T-helper 9 cell (primary cell): ENCODE data around the gene AKAP8L.
A peak's percentile ranks its signal among the peaks of the same experiment; 100 is the strongest.
"Not testable (repeated sequence)": the region's sequence is repeated elsewhere in the genome, so short reads cannot be mapped to it uniquely, and the experiment has no call there.

ENCODE experiments used
- DNase-seq: peaks from one replicate; pipeline ENCODE4 v3.0.0-alpha.2; 2020

Gene AKAP8L

GRCh38 chr19:15337202-15337601, 81.6 kb downstream of the AKAP8L start:
- DNase-seq: no peak

GRCh38 chr19:15335992-15336391, 82.8 kb downstream of the AKAP8L start:
- not testable (repeated sequence) for DNase-seq

GRCh38 chr19:15332311-15332996, 86.3 kb downstream of the AKAP8L start, which contains the start of gene BRD4:
Gene BRD4, minus strand, starts transcription at chr19:15332539. Its CDS starts 59,440 bp downstream, at chr19:15273099.
- DNase-seq: peak; percentile 70

DNA sequence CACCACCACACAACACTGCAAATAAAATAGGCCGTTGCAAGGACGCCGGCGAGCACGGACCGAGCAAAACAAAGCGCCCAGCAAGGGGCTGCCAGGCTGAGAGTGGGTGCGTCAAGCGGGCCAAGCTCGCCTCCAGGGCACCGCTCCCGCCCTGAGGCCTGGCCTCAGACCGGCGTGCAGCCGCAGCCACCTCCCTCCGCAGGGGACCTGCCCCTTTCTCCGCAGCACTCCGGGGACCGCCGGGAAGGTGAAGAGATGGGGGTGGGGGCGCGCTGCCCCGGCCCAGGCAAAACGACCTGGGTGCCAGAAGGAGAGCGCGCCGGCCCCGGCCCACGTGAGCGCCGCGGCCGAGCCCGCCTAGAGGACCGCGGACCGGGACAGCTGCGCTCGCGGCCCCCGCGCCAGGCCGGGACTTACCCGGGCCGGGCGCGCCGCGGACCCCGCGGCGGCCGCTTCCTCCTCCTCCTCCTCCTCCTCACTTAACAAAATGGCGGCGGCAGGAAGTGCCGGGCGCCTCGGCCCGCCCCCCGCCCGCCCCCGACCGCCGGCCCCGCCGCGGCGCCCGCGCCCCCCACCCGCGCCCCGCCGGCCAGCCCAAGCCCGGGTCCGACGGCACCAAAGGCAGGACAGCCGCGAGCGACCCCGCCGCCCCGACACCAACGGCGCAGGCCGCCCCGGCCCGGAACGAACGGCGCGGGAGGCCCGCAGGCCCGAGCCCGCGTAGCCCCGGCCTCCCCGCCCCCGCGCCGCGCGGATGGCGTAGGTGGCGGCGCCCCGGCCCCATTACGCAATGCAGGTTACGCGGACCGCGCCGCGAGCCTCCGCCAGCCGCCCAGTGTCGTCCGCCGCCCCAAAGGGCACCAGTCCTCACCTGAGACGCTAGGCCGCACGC, 87.1 kb downstream of the AKAP8L start:
- DNase-seq: peak; percentile 48

DNA sequence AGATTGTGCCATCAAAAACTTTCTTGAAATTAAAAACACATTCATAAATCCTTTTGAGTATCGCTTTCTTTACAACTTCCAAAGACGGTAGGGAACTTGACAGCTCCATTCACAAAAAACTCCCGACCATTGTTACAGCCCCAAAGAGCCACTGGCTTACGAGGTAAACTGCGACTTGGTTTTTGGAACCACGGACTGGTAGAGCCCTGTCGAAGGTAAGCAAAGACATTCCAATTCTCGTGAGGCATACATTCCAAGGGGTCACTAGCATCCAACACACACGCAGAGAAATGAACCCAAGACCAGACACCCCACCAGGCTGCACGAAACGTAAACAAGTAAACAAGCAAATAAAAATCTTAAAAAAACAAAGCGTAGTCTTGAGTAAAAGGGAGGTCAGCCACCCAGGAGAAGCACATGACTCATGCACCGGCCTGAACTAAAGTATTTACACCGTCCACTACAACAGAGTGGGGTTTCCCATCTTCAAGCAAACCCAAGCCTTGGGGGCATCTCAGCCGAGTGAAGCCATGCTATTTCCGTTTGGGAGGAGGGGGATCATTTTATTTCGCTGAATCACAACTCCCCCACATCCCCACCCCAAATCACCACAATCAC, 87.9 kb downstream of the AKAP8L start:
- DNase-seq: no peak
